Lower leg skin (tissue), 3 donors: ENCODE data around the gene RETREG3.

Experiments used
- POLR2A ChIP-seq, 2 donors: fragments of 450-650 bp; IDR thresholded peaks; one replicate each; pipeline ENCODE4 v1.6.1; 2016 to 2017; ENCODE audit warnings: antibody characterized with exemption in 2 of 2, mild to moderate bottlenecking in 1 of 2, moderate library complexity in 1 of 2
- TF ChIP-seq, protein P1 (sequence below), 3 donors: fragments of 450-650 bp; IDR thresholded peaks; one replicate each; pipeline ENCODE4 v1.5.1; 2016; ENCODE audit warnings: antibody characterized with exemption in 3 of 3, mild to moderate bottlenecking in 3 of 3, moderate library complexity in 2 of 3

DNA sequence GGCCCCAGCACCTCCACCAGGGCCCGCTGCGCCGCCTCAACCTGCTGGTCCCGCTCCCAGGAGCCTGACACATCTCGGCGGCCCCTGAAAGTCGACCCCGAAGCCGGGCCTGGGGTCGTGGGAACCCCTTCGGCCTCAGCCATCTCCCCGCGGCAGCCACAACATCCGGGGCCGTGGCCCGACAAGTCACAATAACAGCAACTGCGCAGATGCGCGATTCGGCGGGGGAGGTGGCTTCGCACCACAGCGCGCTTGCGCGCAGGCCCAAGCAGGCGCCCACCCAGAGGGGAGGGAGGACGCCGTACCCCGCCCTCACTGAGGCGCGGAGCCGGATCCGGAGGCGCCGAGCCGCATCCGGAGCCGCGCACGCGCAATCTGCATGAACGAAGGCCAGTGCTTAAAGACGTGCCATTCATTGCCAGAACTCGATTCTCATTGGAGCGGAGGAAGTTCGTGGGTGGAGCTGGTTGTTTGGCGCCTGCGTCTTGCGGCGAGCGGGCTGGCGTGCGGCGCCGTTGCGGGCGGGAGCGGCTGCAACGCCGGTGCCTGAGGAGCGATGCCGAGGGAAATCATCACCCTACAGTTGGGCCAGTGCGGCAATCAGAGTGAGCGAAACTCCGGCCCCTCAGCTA lies at the start of gene RETREG3, which contains the start of gene TUBG1:
- TF ChIP-seq, protein P1, sequence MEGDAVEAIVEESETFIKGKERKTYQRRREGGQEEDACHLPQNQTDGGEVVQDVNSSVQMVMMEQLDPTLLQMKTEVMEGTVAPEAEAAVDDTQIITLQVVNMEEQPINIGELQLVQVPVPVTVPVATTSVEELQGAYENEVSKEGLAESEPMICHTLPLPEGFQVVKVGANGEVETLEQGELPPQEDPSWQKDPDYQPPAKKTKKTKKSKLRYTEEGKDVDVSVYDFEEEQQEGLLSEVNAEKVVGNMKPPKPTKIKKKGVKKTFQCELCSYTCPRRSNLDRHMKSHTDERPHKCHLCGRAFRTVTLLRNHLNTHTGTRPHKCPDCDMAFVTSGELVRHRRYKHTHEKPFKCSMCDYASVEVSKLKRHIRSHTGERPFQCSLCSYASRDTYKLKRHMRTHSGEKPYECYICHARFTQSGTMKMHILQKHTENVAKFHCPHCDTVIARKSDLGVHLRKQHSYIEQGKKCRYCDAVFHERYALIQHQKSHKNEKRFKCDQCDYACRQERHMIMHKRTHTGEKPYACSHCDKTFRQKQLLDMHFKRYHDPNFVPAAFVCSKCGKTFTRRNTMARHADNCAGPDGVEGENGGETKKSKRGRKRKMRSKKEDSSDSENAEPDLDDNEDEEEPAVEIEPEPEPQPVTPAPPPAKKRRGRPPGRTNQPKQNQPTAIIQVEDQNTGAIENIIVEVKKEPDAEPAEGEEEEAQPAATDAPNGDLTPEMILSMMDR (IDR thresholded peaks at IDR 0.05), result no peak
- peak in 1 of 2 donors; percentile 86 for TF ChIP-seq POLR2A (IDR thresholded peaks at IDR 0.05)
